NK-92 treated with Interleukin-12 subunit alpha and Interleukin-12 subunit beta, amount 100 ng/mL, for 24 hours (cell line): ENCODE measurements around the gene ZMYND10.

ENCODE experiments used
- DNase-seq: peaks from one replicate; lab custom pipeline; 2025; lab: John Stamatoyannopoulos, UW

ZMYND10 gene

GRCh38 chr3:50345008-50345407 is 524 bp downstream of the ZMYND10 start:
- DNase-seq = no peak

- no peak for DNase-seq
Observed at GRCh38 chr3:50342813-50343633, 2.5 kb downstream of the ZMYND10 start.

GRCh38 chr3:50341996-50342650 is 3.4 kb downstream of the ZMYND10 start:
- DNase-seq = no peak

GRCh38 chr3:50341537-50341936 is 4.0 kb downstream of the ZMYND10 start:
- peak; percentile 49 for DNase-seq

GRCh38 chr3:50340448-50341329 is 4.8 kb downstream of the ZMYND10 start, which contains the start of gene RASSF1:
Gene RASSF1 (minus strand): TSS chr3:50340836. CDS start chr3:50340805, 31 bp downstream.
- peak; percentile 94 for DNase-seq

GRCh38 chr3:50340147-50340447 is 5.4 kb downstream of the ZMYND10 start:
- no peak for DNase-seq

GRCh38 chr3:50339485-50340146 is 5.9 kb downstream of the ZMYND10 start:
- DNase-seq = no peak

- DNase-seq = no peak
Observed at GRCh38 chr3:50338965-50339364, 6.6 kb downstream of the ZMYND10 start.

GRCh38 chr3:50337175-50337861 is 8.2 kb downstream of the ZMYND10 start:
- peak; percentile 97 for DNase-seq

GRCh38 chr3:50336452-50337174 is 8.9 kb downstream of the ZMYND10 start:
- no peak for DNase-seq

GRCh38 chr3:50334339-50335075 is 11.0 kb downstream of the ZMYND10 start:
- DNase-seq = no peak

GRCh38 chr3:50333744-50334328 is 11.7 kb downstream of the ZMYND10 start:
- no peak for DNase-seq

- DNase-seq = no peak
Observed at GRCh38 chr3:50331364-50331907, 14.1 kb downstream of the ZMYND10 start.

GRCh38 chr3:50330330-50330729 is 15.2 kb downstream of the ZMYND10 start:
- no peak for DNase-seq

- peak; percentile 86 for DNase-seq
Observed at GRCh38 chr3:50327943-50328691, 17.4 kb downstream of the ZMYND10 start, which contains the start of gene TUSC2. Gene TUSC2 (minus strand): TSS chr3:50328223. CDS start chr3:50328099, 124 bp downstream.

GRCh38 chr3:50327129-50327528 is 18.4 kb downstream of the ZMYND10 start:
- no peak for DNase-seq

GRCh38 chr3:50326182-50326541 is 19.4 kb downstream of the ZMYND10 start:
- DNase-seq = no peak

- DNase-seq = no peak
Observed at GRCh38 chr3:50325497-50326181, 19.9 kb downstream of the ZMYND10 start.
